ENCODE data around the gene CDC37. TPM values are rescaled to one million over a fixed set of nuclear protein-coding genes. Genes with fewer than 3 reads are reported as not detected.

CDC37 gene
- total RNA-seq, 1 experiment from 2014 or later: 260 TPM

GRCh38 chr19:10418235-10418484, 14.8 kb upstream of the CDC37 start:
- Histone ChIP-seq H3K36me3 (ENCODE audit: control insufficient read depth in 1 of 2, insufficient read depth in 2 of 2, low read length in 2 of 2) (no peaks in the 10 kb centered on the region), H2AFZ (ENCODE audit: low read depth, low read length, poor library complexity, severe bottlenecking) (no peak overlapping the region), H3K79me2 (ENCODE audit: insufficient read depth, low read length) (peaks cover 18% of the 10 kb centered on the region), H3K4me2 (ENCODE audit: low read length) (peak overlapping the region; percentile 74), H3K9me3 (ENCODE audit: control insufficient read depth in 1 of 2, insufficient read depth in 1 of 2, low read depth in 1 of 2, low read length in 2 of 2) (no peaks in the 10 kb centered on the region), H3K27ac (ENCODE audit: low read depth, low read length) (peak overlapping the region; percentile 89), H4K20me1 (ENCODE audit: insufficient read depth) (no peaks in the 10 kb centered on the region), H3K27me3 (ENCODE audit: insufficient read depth, low read length) (no peaks in the 10 kb centered on the region), H3K9me2 (ENCODE audit: insufficient read depth) (no peaks in the 10 kb centered on the region), H3K4me1 (ENCODE audit: control insufficient read depth in 1 of 2, insufficient read depth in 2 of 2, low read length in 2 of 2) (peaks cover 27 to 63% of the 10 kb centered on the region in 2 experiments), H3K9ac (ENCODE audit: low read length) (peak overlapping the region; percentile 66), H3K4me3 (replicated peaks in 1 of 2; ENCODE audit: low read depth in 1 of 2, low read length in 2 of 2) (peak overlapping the region; percentile 61 to 70)
- intact Hi-C loops (cut with micrococcal nuclease): no loop called here
- ChIA-PET RAD21 (ENCODE audit: low non-redundant PET in 1 of 2, low total read pairs in 2 of 2, uncharacterized antibody in 2 of 2, unreplicated experiment in 2 of 2) (no interaction called here), CTCF (interaction anchor here (0.9 to 3.3 kb wide), 12 partner anchors 9 to 446 kb away, joined by 3 to 60 read pairs (median 4); partner anchors contain the start of genes CDC37, DNM2, ICAM5 and TYK2), POLR2A (interaction anchor here (0.7 to 1.2 kb wide), 5 partner anchors 10 to 128 kb away, joined by 3 to 4 read pairs (median 3); partner anchors contain the start of genes CDC37 and ICAM5)
- TF ChIP-seq EGR1 (IDR thresholded peaks at IDR 0.05; ENCODE audit: low read depth) (no peak), CBX3 (IDR thresholded peaks at IDR 0.05; ENCODE audit: low read depth) (no peak), YY1 (IDR thresholded peaks at IDR 0.05; ENCODE audit: extremely low read depth, insufficient replicate concordance, low read depth, low read length) (no peak), REST (IDR thresholded peaks at IDR 0.05; ENCODE audit: low read depth) (no peak), ELF1 (IDR thresholded peaks at IDR 0.05; ENCODE audit: borderline replicate concordance, low read depth) (no peak), MAX (IDR thresholded peaks at IDR 0.05) (no peak), SRF (IDR thresholded peaks at IDR 0.05; ENCODE audit: low read depth) (no peak), SIN3A (IDR thresholded peaks at IDR 0.05; ENCODE audit: low read depth) (no peak), RAD21 (IDR thresholded peaks at IDR 0.05; ENCODE audit: low read depth) (no peak), TCF7L2 (IDR thresholded peaks at IDR 0.05; ENCODE audit: borderline replicate concordance, extremely low read depth, insufficient read depth, insufficient read length) (no peak), POLR2A (IDR thresholded peaks at IDR 0.05; ENCODE audit: borderline replicate concordance, extremely low read depth, insufficient read depth, insufficient read length) (no peak), CTCF (IDR thresholded peaks at IDR 0.05 in 2 of 3, conservative IDR thresholded peaks at IDR 0.05 in 1 of 3; ENCODE audit: borderline replicate concordance in 1 of 3, insufficient read depth in 1 of 3, low read depth in 2 of 3, low read length in 2 of 3) (no peak), EZH2 (IDR thresholded peaks at IDR 0.05) (no peak)
- no TSS peak for BruUV-seq (replicated peaks)
- no peak for DNase-seq (ENCODE audit: low read depth, low spot score)
- ATAC-seq: no peak
